Breast epithelium (tissue), 3 donors: Measurements from ENCODE around the gene MS4A1.

Experiments
- POLR2A ChIP-seq: fragments of 450-650 bp; IDR thresholded peaks from one replicate; pipeline ENCODE4 v1.6.1; 2016; ENCODE audit warnings: antibody characterized with exemption, mild to moderate bottlenecking, moderate library complexity
- POLR2AphosphoS5 ChIP-seq, 3 donors: sonication (generic); formaldehyde crosslinking; IDR thresholded peaks; one replicate each; pipeline ENCODE4 v1.6.1; 2017; ENCODE audit warnings: antibody characterized with exemption in 3 of 3
- TF ChIP-seq, protein P1 (sequence below), 3 donors: fragments of 450-650 bp; IDR thresholded peaks; one replicate each; pipeline ENCODE4 v1.5.1; 2016 to 2017; ENCODE audit warnings: antibody characterized with exemption in 3 of 3, mild to moderate bottlenecking in 3 of 3, moderate library complexity in 3 of 3

DNA sequence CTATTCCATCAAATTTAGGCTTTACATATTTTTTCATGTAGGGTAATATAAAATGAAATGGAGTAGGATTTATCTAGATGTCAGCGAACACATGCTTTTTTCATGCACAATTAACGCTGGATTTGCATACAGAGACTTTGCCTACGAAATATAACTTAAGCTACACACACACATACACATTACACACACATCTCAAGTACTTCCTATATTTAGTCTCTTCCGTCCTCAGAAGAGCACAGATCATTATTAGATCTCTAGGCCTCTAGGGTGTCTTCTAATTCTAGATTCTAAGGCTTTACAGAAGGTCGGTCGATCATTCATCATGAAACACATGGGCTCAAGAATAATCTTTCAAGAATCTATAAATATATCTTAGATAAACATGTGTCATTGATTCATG is 55.7 kb downstream of the MS4A1 start:
- no peak for TF ChIP-seq POLR2AphosphoS5 (IDR thresholded peaks at IDR 0.05)
- TF ChIP-seq, protein P1, sequence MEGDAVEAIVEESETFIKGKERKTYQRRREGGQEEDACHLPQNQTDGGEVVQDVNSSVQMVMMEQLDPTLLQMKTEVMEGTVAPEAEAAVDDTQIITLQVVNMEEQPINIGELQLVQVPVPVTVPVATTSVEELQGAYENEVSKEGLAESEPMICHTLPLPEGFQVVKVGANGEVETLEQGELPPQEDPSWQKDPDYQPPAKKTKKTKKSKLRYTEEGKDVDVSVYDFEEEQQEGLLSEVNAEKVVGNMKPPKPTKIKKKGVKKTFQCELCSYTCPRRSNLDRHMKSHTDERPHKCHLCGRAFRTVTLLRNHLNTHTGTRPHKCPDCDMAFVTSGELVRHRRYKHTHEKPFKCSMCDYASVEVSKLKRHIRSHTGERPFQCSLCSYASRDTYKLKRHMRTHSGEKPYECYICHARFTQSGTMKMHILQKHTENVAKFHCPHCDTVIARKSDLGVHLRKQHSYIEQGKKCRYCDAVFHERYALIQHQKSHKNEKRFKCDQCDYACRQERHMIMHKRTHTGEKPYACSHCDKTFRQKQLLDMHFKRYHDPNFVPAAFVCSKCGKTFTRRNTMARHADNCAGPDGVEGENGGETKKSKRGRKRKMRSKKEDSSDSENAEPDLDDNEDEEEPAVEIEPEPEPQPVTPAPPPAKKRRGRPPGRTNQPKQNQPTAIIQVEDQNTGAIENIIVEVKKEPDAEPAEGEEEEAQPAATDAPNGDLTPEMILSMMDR (IDR thresholded peaks at IDR 0.05) = no peak
- no peak for TF ChIP-seq POLR2A
